Lung (tissue), 12 donors: ENCODE results near the gene DDHD1. TPM values are rescaled to one million over a fixed set of nuclear protein-coding genes. Genes with fewer than 3 reads are reported as not detected.
A peak's percentile ranks its signal among the peaks of the same experiment; 100 is the strongest.

Source experiments
- ATAC-seq: fragments of 200-7000 bp; cut with Tn5 transposase; one replicate; pipeline ENCODE4 v1.9.1; 2020; ENCODE audit warnings: moderate number of reproducible peaks; ENCODE audit not compliant: insufficient read depth, low FRiP score
- DNase-seq, 3 donors: peaks; one replicate each; pipeline ENCODE4 v3.0.0-alpha.2; 2013 to 2017
- H3K27ac ChIP-seq, 2 donors: one replicate each; pipeline ENCODE4 v1.5.1; 2013; ENCODE audit warnings: mild to moderate bottlenecking in 2 of 2, moderate library complexity in 2 of 2, control low read depth in 1 of 2, inconsistent platforms in 1 of 2, low read depth in 1 of 2, low read length in 1 of 2
- H3K27me3 ChIP-seq, 3 donors: one replicate each; pipeline ENCODE4 v1.5.1; 2013; ENCODE audit warnings: low read length in 2 of 3; ENCODE audit not compliant: control insufficient read depth in 3 of 3, insufficient read depth in 3 of 3
- H3K36me3 ChIP-seq, 4 donors: one replicate each; pipeline ENCODE4 v1.5.1; 2013; ENCODE audit warnings: low read length in 4 of 4, mild to moderate bottlenecking in 1 of 4, moderate library complexity in 1 of 4; ENCODE audit not compliant: control insufficient read depth in 4 of 4, insufficient read depth in 4 of 4
- H3K4me1 ChIP-seq, 5 donors: one replicate each; pipeline ENCODE4 v1.5.1; 2013; ENCODE audit warnings: low read length in 5 of 5, mild to moderate bottlenecking in 2 of 5, moderate library complexity in 1 of 5; ENCODE audit not compliant: control insufficient read depth in 5 of 5, insufficient read depth in 5 of 5
- H3K4me3 ChIP-seq: one replicate; pipeline ENCODE4 v1.5.1; 2013; ENCODE audit warnings: mild to moderate bottlenecking, control low read depth, moderate library complexity
- H3K9ac ChIP-seq, 2 donors: one replicate each; pipeline ENCODE4 v1.5.1; 2013; ENCODE audit warnings: low read length in 2 of 2, control low read depth in 1 of 2; ENCODE audit not compliant: insufficient read depth in 1 of 2
- H3K9me3 ChIP-seq, 4 donors: one replicate each; pipeline ENCODE4 v1.5.1; 2013; ENCODE audit warnings: low read length in 3 of 4, mild to moderate bottlenecking in 1 of 4, moderate library complexity in 1 of 4; ENCODE audit not compliant: control insufficient read depth in 4 of 4, insufficient read depth in 3 of 4
- WGBS, 2 donors: extraction: QIAGEN DNeasy Blood & Tissue Kit; methylation state at CpG; one replicate each; pipeline ENCODE4 v1.1.7; 2013; 5-methylcytosine and 5-hydroxymethylcytosine counted together
- polyA plus RNA-seq, 2 donors: library from polyadenylated mRNA; stranded (reverse); fragments of 200-250 nt; gene quantifications; one replicate each; pipeline ENCODE4 v1.2.1, GENCODE V29; 2013
- total RNA-seq, 2 donors: library from RNA; depleted of rRNA in 1 of 2; stranded (reverse); fragments of >200 nt in 1 of 2; gene quantifications; one replicate each; pipeline ENCODE4 v1.2.1, GENCODE V29; 2014 to 2021
- TF ChIP-seq, protein P1 (sequence below): IDR thresholded peaks from 2 replicates; pipeline ENCODE4 v1.5.1; 2012; ENCODE audit warnings: mild to moderate bottlenecking; ENCODE audit errors: control extremely low read depth, extremely low read depth
- donor health status: control.
- donor health status: control.
- donor health status: Bipolar disorder and iron deficiency.
- donor health status: healthy.
- donor health status: DM: yes; HTN: yes; CAD: no.

Gene DDHD1
- total and polyA plus RNA-seq, 4 donors = 3.6 to 38.0 (median 9.9) TPM

DNA sequence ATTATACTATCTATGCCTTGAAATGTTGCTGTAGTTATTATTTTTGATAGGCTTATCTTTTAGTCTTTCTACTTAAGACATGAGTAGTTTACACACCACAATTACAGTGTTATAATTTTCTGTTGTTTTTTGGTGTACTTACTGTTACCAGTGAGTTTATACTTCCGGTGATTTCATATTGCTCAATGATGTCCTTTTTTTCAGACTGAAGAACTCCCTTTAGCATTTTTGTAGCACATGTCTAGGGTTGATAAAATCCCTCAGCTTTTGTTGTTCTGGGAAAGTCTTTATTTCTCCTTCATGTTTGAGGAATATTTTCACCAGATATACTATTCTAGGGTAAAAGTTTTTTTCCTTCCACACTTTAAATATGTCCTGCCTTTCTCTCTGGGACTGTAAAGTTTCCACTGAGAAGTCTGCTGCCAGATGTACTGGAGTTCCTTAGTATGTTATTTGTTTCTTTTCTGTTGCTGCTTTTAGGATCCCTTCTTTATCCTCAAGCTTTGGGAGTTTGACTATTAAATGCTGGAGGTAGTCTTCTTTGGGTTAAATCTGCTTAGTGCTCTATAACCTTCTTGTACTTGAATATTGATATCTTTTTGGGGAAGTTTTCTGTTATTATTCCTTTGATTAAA lies 160.8 kb downstream of the DDHD1 start:
- ATAC-seq (no peak), DNase-seq (no peak)
- H3K9me3 ChIP-seq = no peaks in the 10 kb centered on the region
- TF ChIP-seq, protein P1, sequence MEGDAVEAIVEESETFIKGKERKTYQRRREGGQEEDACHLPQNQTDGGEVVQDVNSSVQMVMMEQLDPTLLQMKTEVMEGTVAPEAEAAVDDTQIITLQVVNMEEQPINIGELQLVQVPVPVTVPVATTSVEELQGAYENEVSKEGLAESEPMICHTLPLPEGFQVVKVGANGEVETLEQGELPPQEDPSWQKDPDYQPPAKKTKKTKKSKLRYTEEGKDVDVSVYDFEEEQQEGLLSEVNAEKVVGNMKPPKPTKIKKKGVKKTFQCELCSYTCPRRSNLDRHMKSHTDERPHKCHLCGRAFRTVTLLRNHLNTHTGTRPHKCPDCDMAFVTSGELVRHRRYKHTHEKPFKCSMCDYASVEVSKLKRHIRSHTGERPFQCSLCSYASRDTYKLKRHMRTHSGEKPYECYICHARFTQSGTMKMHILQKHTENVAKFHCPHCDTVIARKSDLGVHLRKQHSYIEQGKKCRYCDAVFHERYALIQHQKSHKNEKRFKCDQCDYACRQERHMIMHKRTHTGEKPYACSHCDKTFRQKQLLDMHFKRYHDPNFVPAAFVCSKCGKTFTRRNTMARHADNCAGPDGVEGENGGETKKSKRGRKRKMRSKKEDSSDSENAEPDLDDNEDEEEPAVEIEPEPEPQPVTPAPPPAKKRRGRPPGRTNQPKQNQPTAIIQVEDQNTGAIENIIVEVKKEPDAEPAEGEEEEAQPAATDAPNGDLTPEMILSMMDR = no peak
- no peak overlapping the region for H3K9ac ChIP-seq
- no peak overlapping the region for H3K27ac ChIP-seq
- H3K4me3 ChIP-seq = no peak overlapping the region
- no peaks in the 10 kb centered on the region for H3K27me3 ChIP-seq
- H3K4me1 ChIP-seq = no peaks in the 10 kb centered on the region
- 76 to 79% methylated on average over 1 of the region's 1 CpG for WGBS, 2 donors
- H3K36me3 ChIP-seq = no peaks in the 10 kb centered on the region

DNA sequence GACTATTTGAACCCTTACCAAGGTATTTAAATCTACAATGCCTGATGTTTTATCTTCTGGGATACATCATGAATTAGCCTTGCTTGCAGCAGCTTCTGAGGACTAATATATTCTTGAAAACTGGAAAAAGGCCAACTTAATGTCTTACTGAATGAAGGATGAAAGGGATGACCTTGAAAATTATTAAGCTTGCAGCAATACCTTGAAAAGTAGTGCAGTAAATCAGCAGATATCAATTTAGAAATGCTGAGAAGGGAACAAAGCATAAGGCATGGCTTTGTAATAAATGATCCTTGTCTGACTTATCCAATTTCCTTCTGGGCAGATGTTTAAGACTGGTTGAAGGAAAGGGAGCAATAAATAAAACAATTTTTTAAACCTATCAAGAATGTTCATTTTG lies 165.0 kb downstream of the DDHD1 start:
- Histone ChIP-seq H3K27ac (no peak overlapping the region), H3K9me3 (no peaks in the 10 kb centered on the region), H3K9ac (no peak overlapping the region), H3K4me3 (no peak overlapping the region), H3K27me3 (no peaks in the 10 kb centered on the region), H3K36me3 (no peaks in the 10 kb centered on the region), H3K4me1 (no peaks in the 10 kb centered on the region)
- no peak for ATAC-seq
- no peak for DNase-seq
- TF ChIP-seq, protein P1 = no peak

- 75 to 92% methylated on average over 3 of the region's 3 CpGs for WGBS, 2 donors
- Histone ChIP-seq H3K9me3 (no peaks in the 10 kb centered on the region), H3K27ac (no peak overlapping the region), H3K36me3 (no peaks in the 10 kb centered on the region), H3K4me3 (no peak overlapping the region), H3K4me1 (no peaks in the 10 kb centered on the region), H3K27me3 (no peaks in the 10 kb centered on the region), H3K9ac (no peak overlapping the region)
- ATAC-seq (no peak), DNase-seq (peak in 1 of 3 donors; percentile 19)
- TF ChIP-seq, protein P1 = no peak
Observed at GRCh38 chr14:52987514-52987913, 165.6 kb downstream of the DDHD1 start.

GRCh38 chr14:52987042-52987441 lies 166.1 kb downstream of the DDHD1 start:
- no peak for DNase-seq
- no peaks in the 10 kb centered on the region for H3K36me3 ChIP-seq
- TF ChIP-seq, protein P1 = no peak
- H3K27ac ChIP-seq = no peak overlapping the region
- ATAC-seq = no peak
- WGBS, 2 donors = 70 to 71% methylated on average over 2 of the region's 2 CpGs
- H3K4me1 ChIP-seq = no peaks in the 10 kb centered on the region
- H3K4me3 ChIP-seq = no peak overlapping the region
- H3K9ac ChIP-seq = no peak overlapping the region
- H3K27me3 ChIP-seq = no peaks in the 10 kb centered on the region
- no peaks in the 10 kb centered on the region for H3K9me3 ChIP-seq
